Stimulated activated CD8-positive, alpha-beta memory T cell treated with anti-CD3 and anti-CD28 coated beads, Interleukin-2, amount 100 ng/mL, for 48 hours (primary cell): ENCODE data around the gene NUP155.
"Not testable (repeated sequence)": the region's sequence is repeated elsewhere in the genome, so short reads cannot be mapped to it uniquely, and the experiment has no call there.

Experiments
- DNase-seq, 2 donors: peaks; one replicate each; pipeline ENCODE4 v3.0.0-alpha.2; 2020; ENCODE audit warnings: low read depth in 2 of 2

Gene NUP155

GRCh38 chr5:37370864-37371726 is at the start of gene NUP155:
NUP155 (minus strand) TSS chr5:37371106; CDS start chr5:37370977, 129 bp downstream.
- DNase-seq = peak; percentile 78 to 86

GRCh38 chr5:37417347-37417746 is 46.4 kb upstream of the NUP155 start:
- no peak for DNase-seq

GRCh38 chr5:37415456-37415855 is 44.5 kb upstream of the NUP155 start:
- not testable (repeated sequence) for DNase-seq

- DNase-seq = no peak
These were observed 41.6 kb upstream of the NUP155 start for GRCh38 chr5:37412515-37412914.

- no peak for DNase-seq
These were observed 29.6 kb upstream of the NUP155 start for GRCh38 chr5:37400501-37400900.

- DNase-seq = no peak
These were observed 25.4 kb upstream of the NUP155 start for GRCh38 chr5:37396352-37396751.

- no peak for DNase-seq
These were observed 20.7 kb upstream of the NUP155 start for GRCh38 chr5:37391591-37391990.

- DNase-seq = peak; percentile 73
These were observed 8.3 kb upstream of the NUP155 start, which contains the start of gene WDR70 for GRCh38 chr5:37379100-37379628. WDR70 (plus strand) TSS chr5:37379318; CDS start chr5:37379368, 50 bp downstream.

GRCh38 chr5:37378066-37378465 is 7.2 kb upstream of the NUP155 start:
- DNase-seq = not testable (repeated sequence)

GRCh38 chr5:37375091-37375490 is 4.2 kb upstream of the NUP155 start:
- DNase-seq = no peak

GRCh38 chr5:37370550-37370863 is 399 bp downstream of the NUP155 start:
- no peak for DNase-seq

GRCh38 chr5:37355161-37355560 is 15.7 kb downstream of the NUP155 start:
- DNase-seq = no peak

GRCh38 chr5:37342741-37343140 is 28.2 kb downstream of the NUP155 start:
- DNase-seq = not testable (repeated sequence)

GRCh38 chr5:37334754-37335153 is 36.2 kb downstream of the NUP155 start:
- DNase-seq = not testable (repeated sequence)

- no peak for DNase-seq
These were observed 44.4 kb downstream of the NUP155 start for GRCh38 chr5:37326536-37326935.

GRCh38 chr5:37323607-37324006 is 47.3 kb downstream of the NUP155 start:
- no peak for DNase-seq

- DNase-seq = no peak
These were observed 51.7 kb downstream of the NUP155 start for GRCh38 chr5:37319037-37319782.

GRCh38 chr5:37316027-37316426 is 54.9 kb downstream of the NUP155 start:
- DNase-seq = no peak

- DNase-seq = no peak
These were observed 60.5 kb downstream of the NUP155 start for GRCh38 chr5:37310360-37310759.

GRCh38 chr5:37308793-37309192 is 62.1 kb downstream of the NUP155 start:
- DNase-seq = no peak

GRCh38 chr5:37304888-37305287 is 66.0 kb downstream of the NUP155 start:
- DNase-seq = no peak

- DNase-seq = not testable (repeated sequence)
These were observed 74.6 kb downstream of the NUP155 start for GRCh38 chr5:37296313-37296712.
